MM.1S (cell line): ENCODE data around the gene SEL1L3.

Experiments
- DNase-seq: peaks from one replicate; pipeline ENCODE4 v3.0.0-alpha.2; 2015
- H2AFZ ChIP-seq: fragments of 300-600 bp; sonication (generic); 2 replicates; pipeline ENCODE4 v1.6.0; 2016; ENCODE audit warnings: antibody characterized with exemption, low read length
- H3F3A ChIP-seq: fragments of 300-600 bp; sonication (generic); 2 replicates; pipeline ENCODE4 v1.6.1; 2016; ENCODE audit warnings: mild to moderate bottlenecking, antibody characterized with exemption, low read length, moderate library complexity, mixed read lengths; ENCODE audit not compliant: insufficient read depth
- H3K27ac ChIP-seq: fragments of 300-600 bp; sonication (generic); 2 replicates; pipeline ENCODE4 v1.5.1; 2016; ENCODE audit warnings: mild to moderate bottlenecking, low read length
- H3K27me3 ChIP-seq: fragments of 300-600 bp; sonication (generic); replicated peaks from 2 replicates; pipeline ENCODE4 v1.6.0; 2016; ENCODE audit warnings: low read length; ENCODE audit not compliant: insufficient read depth
- H3K36me3 ChIP-seq: fragments of 300-600 bp; sonication (generic); replicated peaks from 2 replicates; pipeline ENCODE4 v1.6.1; 2016; ENCODE audit warnings: mild to moderate bottlenecking, low read length, mixed read lengths; ENCODE audit not compliant: insufficient read depth
- H3K4me1 ChIP-seq: fragments of 300-600 bp; sonication (generic); 2 replicates; pipeline ENCODE4 v1.6.1; 2016; ENCODE audit warnings: low read length, mixed read lengths
- H3K4me2 ChIP-seq: fragments of 300-600 bp; sonication (generic); 2 replicates; pipeline ENCODE4 v1.6.0; 2016; ENCODE audit warnings: low read depth, low read length
- H3K4me3 ChIP-seq: fragments of 300-600 bp; sonication (generic); 2 replicates; pipeline ENCODE4 v1.5.1; 2016; ENCODE audit warnings: low read length, mixed read lengths
- H3K79me2 ChIP-seq: fragments of 300-600 bp; sonication (generic); 2 replicates; pipeline ENCODE4 v1.6.1; 2016; ENCODE audit warnings: mixed run types, low read length, mixed read lengths
- H3K9ac ChIP-seq: fragments of 300-600 bp; sonication (generic); 2 replicates; pipeline ENCODE4 v1.6.1; 2016; ENCODE audit warnings: low read length, mixed read lengths
- H3K9me2 ChIP-seq: fragments of 300-600 bp; sonication (generic); replicated peaks from 2 replicates; pipeline ENCODE4 v1.6.1; 2016; ENCODE audit warnings: mild to moderate bottlenecking, low read length, mixed read lengths; ENCODE audit not compliant: insufficient read depth
- H3K9me3 ChIP-seq: fragments of 300-600 bp; sonication (generic); replicated peaks from 2 replicates; pipeline ENCODE4 v1.6.1; 2016; ENCODE audit warnings: mild to moderate bottlenecking, low read length, mixed read lengths; ENCODE audit not compliant: insufficient read depth
- H4K20me1 ChIP-seq: fragments of 300-600 bp; sonication (generic); 2 replicates; pipeline ENCODE4 v1.6.1; 2016; ENCODE audit warnings: mild to moderate bottlenecking, low read length, moderate library complexity, mixed read lengths; ENCODE audit not compliant: insufficient read depth
- CTCF ChIP-seq: fragments of 300-600 bp; sonication (generic); IDR thresholded peaks from 2 replicates; pipeline ENCODE4 v1.5.1; 2016; ENCODE audit warnings: antibody characterized with exemption, low read length, mixed read lengths
- EZH2 ChIP-seq: fragments of 300-600 bp; sonication (generic); optimal IDR thresholded peaks from 2 replicates; pipeline ENCODE3; 2017; ENCODE audit warnings: low read depth, mild to moderate bottlenecking, antibody characterized with exemption, low read length, mixed read lengths
- EZH2phosphoT487 ChIP-seq: fragments of 300-600 bp; sonication (generic); IDR thresholded peaks from 2 replicates; pipeline ENCODE4 v1.6.1; 2018; ENCODE audit warnings: antibody characterized with exemption, low read length

SEL1L3 gene

GRCh38 chr4:25809996-25810395 is 52.8 kb downstream of the SEL1L3 start:
- no peaks in the 10 kb centered on the region for H3K79me2 ChIP-seq
- DNase-seq, result no peak
- no peaks in the 10 kb centered on the region for H3K4me1 ChIP-seq
- no peaks in the 10 kb centered on the region for H3K9me2 ChIP-seq
- no peaks in the 10 kb centered on the region for H3K27me3 ChIP-seq
- H2AFZ ChIP-seq, result no peak overlapping the region
- no peaks in the 10 kb centered on the region for H3K9me3 ChIP-seq
- no peak overlapping the region for H3K4me2 ChIP-seq
- no peaks in the 10 kb centered on the region for H4K20me1 ChIP-seq
- no peaks in the 10 kb centered on the region for H3K36me3 ChIP-seq
- no peak for TF ChIP-seq EZH2
- TF ChIP-seq CTCF, result no peak
- no peak for TF ChIP-seq EZH2phosphoT487
- H3K27ac ChIP-seq, result no peak overlapping the region
- no peak overlapping the region for H3K4me3 ChIP-seq
- H3K9ac ChIP-seq, result no peak overlapping the region
- no peaks in the 10 kb centered on the region for H3F3A ChIP-seq

GRCh38 chr4:25807102-25807728 is 55.6 kb downstream of the SEL1L3 start:
- Histone ChIP-seq H3K9me3 (no peaks in the 10 kb centered on the region), H3K27ac (no peak overlapping the region), H3K4me2 (no peak overlapping the region), H3K79me2 (no peaks in the 10 kb centered on the region), H3K27me3 (no peaks in the 10 kb centered on the region), H3K36me3 (no peaks in the 10 kb centered on the region; the same call in 1 of the 2 replicates), H3K4me3 (no peak overlapping the region), H3K9me2 (no peaks in the 10 kb centered on the region), H3F3A (no peaks in the 10 kb centered on the region), H2AFZ (no peak overlapping the region), H4K20me1 (no peaks in the 10 kb centered on the region), H3K4me1 (no peaks in the 10 kb centered on the region), H3K9ac (no peak overlapping the region)
- no peak for DNase-seq
- TF ChIP-seq EZH2, result no peak
- no peak for TF ChIP-seq EZH2phosphoT487
- TF ChIP-seq CTCF, result no peak

- no peak for TF ChIP-seq EZH2phosphoT487
- TF ChIP-seq CTCF, result no peak
- no peak for TF ChIP-seq EZH2
- no peaks in the 10 kb centered on the region for H3K9me3 ChIP-seq
- H3K27ac ChIP-seq, result no peak overlapping the region
- no peak overlapping the region for H3K9ac ChIP-seq
- DNase-seq, result no peak
- no peaks in the 10 kb centered on the region for H3K79me2 ChIP-seq
- no peaks in the 10 kb centered on the region for H3K9me2 ChIP-seq
- no peaks in the 10 kb centered on the region; the same call in 1 of the 2 replicates for H3K36me3 ChIP-seq
- no peaks in the 10 kb centered on the region for H3K27me3 ChIP-seq
- H3F3A ChIP-seq, result no peaks in the 10 kb centered on the region
- H3K4me1 ChIP-seq, result no peaks in the 10 kb centered on the region
- H3K4me2 ChIP-seq, result no peak overlapping the region
- H4K20me1 ChIP-seq, result no peaks in the 10 kb centered on the region
- H3K4me3 ChIP-seq, result no peak overlapping the region
- H2AFZ ChIP-seq, result no peak overlapping the region
Observed at GRCh38 chr4:25805255-25805860, 57.4 kb downstream of the SEL1L3 start.
